HG02884 (cell line): ENCODE results near the gene RSRP1.
"Not testable (repeated sequence)": the region's sequence is repeated elsewhere in the genome, so short reads cannot be mapped to it uniquely, and the experiment has no call there.

ENCODE experiments used
- ATAC-seq: cut with Tn5 transposase; IDR thresholded peaks from one replicate; pipeline ENCODE4 v1.9.1; 2021; ENCODE audit warnings: mild to moderate bottlenecking, moderate library complexity; ENCODE audit not compliant: unreplicated experiment

The RSRP1 gene

DNA sequence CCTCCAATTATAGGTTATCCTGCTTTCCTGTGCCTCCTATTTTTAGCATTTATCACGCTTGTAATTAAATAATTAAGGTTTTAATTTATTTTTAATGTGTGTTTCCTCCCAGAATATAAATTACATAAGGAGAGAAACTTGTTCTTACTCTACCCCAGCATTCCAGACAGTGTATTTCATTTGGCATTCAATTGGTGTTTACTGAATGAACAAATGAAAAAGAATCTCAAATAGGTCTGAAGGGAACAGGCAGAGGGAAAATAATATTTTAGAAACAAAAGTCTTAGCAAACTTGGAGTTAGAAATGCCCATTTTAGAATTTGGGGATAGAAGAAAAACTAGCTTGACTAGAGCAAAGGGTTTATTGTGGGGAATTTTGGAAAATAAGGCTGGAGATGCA is 9.9 kb upstream of the RSRP1 start:
- ATAC-seq: no peak

DNA sequence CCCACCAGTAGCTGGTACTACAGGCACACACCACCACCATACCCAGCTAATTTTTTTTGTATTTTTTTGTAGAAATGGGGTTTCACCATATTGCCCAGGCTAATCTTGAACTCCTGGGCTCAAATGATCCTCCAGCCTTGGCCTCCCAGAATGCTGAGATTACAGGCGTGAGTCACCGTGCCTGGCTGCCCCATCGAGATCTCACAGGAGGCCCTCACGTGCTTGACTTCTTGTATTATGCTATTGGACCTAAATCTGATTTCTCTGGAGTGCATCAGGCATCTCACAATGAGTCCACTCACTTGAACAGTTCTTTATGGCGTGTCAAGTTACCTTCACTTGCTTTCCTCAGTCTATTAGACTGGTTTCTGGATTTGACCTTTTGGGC is 9.3 kb upstream of the RSRP1 start:
- no peak for ATAC-seq

GRCh38 chr1:25255706-25256577 is 8.7 kb upstream of the RSRP1 start:
- no peak for ATAC-seq

DNA sequence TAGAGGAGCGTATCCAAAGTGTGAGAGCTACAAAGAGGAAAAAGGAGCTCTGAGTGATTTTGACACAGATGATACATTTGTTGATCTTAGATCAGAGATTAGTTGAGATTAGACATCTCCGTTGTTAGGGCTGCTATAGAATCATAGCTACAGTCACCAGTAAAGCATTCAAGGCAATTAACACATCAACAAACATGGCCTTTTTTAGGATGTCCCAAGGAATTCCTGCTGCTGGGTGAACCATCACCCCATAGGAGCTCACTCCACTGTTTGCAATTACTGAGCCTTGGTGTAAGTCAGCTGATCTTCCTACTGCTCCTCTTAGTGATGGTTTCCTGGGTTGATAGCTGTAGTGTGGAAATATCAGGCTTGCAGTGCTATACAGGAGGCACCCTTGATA is 6.7 kb upstream of the RSRP1 start:
- ATAC-seq: no peak

- no peak for ATAC-seq
Observed at GRCh38 chr1:25247829-25248754, 838 bp upstream of the RSRP1 start.

DNA sequence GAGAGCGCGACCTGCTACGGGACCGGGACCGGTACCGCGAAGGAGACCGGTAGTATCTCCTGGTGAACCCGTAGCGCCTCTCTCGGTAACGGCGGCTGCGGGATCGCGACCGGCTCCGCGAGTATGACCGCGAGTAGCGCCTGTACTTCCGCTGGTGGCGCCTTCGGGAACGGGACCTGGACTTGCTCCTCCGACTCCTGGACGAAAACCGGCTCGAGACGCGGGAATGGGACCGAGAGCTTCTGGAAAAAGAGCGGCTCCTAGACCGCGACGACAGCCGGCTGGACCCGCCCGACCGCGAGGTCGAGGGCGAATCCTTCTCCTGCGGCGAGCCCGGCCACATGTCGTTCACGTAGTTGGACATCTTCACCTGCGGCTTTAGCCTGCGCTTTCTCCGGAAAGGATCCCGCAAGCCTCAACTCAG is 642 bp downstream of the RSRP1 start:
- no peak for ATAC-seq

DNA sequence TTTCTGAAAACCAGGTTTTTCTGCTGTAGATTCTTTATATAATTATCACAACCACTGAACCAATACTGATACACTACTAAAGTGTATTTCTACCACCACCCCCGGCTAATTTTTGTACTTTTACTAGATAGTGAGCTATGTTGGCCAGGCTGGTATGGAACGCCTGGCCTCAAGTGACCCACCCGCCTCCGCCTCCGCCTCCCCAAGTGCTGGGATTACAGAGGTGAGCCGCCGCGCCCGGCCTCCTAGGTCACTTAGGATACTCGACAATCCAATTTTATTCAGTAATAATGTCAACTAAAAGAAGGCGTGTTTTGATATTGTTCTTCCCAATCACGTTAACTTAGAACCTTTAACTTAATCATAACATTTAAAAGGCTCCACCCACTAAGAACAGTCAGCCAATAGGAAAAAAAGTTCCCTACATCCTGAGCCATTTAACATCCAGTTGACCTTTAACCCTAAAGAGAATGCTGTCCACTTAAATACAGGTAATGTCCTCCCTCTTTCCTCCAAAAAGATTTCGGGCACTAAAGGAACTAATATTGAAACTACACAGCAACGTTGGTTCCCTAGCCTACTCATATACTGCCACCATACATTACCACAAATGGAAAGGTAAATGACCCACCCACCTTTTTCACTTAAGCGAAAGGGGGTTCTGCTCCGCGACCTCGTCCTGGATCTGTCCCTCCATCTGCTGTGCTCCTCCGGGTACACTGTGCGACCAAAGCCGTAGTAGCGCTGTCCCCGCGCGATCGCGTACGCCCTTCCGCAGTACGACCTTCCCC is 1.2 kb downstream of the RSRP1 start:
- no peak for ATAC-seq

- ATAC-seq: no peak
Observed at GRCh38 chr1:25245393-25245792, 1.9 kb downstream of the RSRP1 start.

- ATAC-seq: no peak
Observed at GRCh38 chr1:25243907-25244306, 3.3 kb downstream of the RSRP1 start.

- peak; percentile 69 for ATAC-seq
Observed at GRCh38 chr1:25239681-25240541, 7.3 kb downstream of the RSRP1 start.

GRCh38 chr1:25238046-25238445 is 9.2 kb downstream of the RSRP1 start:
- ATAC-seq: no peak

- not testable (repeated sequence) for ATAC-seq
Observed at GRCh38 chr1:25236261-25236660, 11.0 kb downstream of the RSRP1 start.

DNA sequence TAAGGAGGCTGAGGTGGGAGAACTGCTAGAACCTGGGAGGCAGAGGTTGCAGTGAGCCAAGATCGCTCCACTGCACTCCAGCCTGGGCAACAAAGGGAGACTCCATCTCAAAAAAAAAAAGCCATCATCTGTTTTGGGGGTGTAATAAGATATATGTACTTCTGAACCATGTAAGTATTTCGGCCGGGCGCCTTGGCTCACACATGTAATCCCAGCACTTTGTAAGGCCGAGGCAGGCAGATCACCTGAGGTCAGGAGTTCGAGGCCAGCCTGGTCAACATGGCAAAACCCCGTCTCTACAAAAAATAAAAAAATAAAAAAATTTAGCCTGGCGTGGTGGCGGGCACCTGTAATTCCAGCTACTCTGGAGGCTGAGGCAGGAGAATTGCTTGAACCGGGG is 11.8 kb downstream of the RSRP1 start:
- not testable (repeated sequence) for ATAC-seq

DNA sequence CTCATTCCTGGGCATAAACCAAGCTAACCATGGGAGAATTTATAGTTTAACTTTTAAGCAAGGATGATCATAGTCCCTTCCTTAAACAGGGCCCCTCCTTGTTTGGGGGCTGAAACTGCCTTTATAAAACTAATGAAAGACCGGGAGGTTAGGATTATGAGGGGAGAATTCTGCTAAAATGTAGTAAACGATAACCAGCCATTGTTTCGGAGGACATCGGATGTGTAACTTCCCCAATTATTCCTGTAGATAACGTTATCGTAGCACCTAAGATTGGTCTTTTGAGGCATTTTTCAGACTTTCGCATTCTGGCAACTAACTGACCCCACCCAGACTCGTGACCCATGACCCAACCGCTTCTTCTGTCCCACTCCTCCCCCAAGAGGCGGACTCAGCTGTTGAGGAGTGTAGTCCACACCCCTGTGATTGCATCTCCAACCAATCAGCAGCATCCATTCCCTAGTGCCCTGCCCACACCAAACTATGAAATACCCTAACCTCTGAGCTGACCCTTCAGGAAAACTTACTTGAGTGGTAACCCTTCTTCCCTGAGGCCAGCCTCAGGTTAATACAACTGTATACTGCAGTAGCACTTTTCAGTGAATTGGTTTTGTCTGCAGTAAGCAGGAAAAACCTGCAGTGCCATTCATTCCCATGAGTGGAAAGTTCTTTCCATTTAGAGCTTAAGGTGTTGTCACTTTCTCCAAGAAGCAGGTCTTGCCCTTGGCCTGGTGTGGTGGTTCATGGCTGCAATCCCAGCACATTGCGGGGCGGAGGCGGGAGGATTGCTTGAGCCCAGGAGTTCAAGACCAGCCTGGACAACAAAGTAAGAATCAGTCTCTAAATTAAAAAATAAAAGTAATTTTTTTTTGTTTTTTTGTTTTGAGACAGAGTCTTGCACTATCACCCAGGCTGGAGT is 14.1 kb downstream of the RSRP1 start:
- ATAC-seq: no peak

DNA sequence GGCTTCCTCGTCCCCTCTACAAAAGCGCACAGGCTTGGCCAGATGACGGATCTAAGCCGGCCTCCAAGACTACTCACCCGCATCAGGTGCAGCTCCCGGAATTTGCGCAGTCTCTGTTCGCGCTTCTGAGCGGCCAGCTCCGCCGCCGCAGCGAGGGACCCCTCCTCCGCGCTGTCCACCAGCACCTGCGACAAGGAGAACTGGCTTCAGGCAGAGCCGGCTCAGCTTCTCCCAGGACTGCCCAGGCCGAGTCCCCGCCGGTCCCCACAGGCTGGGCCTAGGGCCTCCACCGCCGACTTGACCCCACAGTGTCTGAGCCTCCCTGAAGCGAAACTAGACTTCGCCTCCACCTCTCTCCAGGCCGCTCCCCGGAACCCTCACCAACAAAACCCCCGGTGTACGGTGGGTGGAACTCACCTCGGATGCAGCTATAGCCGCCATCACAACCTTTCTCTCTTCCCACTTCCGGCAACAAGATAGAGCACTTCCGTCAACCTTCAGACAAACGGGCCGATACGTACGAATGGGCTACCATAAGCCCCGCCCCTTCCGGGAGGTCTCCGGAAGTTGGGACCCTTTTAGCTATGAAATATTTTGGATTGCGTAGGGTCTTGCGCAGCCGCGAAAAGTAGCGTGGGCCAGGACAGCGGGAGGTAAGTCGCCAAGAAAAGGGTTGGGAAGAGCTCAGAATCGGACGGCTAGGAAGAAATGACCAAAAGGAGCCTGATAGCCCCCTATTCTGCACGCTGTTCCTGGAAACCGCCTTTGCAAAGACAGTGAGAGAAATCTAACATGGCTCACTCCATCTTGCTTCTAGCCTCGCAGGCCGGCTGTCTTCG is 15.0 kb downstream of the RSRP1 start, which contains the start of gene SYF2:
TSS of gene SYF2 (minus strand) at position 476 of the 839 bp plus-strand sequence. CDS start at position 441, 35 bp downstream.
- peak; percentile 77 for ATAC-seq

DNA sequence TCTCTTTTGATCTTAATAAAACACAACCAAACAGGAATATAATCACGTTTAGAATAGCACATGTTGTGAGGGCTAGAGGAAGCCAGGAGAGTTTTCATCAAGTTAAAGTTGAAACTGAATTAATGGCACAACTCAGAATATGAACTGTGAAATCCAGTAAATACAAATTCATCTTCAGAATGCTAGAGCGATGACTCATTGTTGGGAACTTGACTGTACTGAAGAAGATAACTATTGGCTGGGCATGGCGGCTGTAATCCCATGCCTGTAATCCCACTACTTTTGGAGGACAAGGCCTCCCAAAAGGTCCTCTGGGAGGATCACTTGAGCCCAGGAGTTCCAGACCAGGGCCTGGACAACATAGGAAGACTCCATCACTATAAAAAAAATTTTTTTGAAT is 23.8 kb downstream of the RSRP1 start:
- ATAC-seq: no peak

- no peak for ATAC-seq
Observed at GRCh38 chr1:25222606-25223005, 24.6 kb downstream of the RSRP1 start.

DNA sequence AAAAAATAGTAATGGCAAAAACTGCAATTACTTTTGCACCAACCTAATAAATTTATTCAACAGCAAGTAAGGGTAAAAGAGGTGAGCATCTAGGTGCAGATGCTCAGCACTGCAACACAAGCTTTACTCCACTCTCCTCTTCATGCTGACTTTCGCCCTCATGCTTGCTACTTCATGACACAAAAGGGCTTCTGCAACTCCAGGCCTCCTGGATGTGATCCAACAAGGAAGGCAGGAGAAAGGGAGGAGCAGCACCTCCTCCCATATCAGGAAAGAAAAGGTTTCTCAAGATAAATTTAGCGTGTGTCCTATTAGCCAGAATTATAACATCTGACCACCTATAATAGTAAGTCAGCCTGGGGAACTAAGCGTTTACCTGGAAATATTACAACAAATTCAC is 26.6 kb downstream of the RSRP1 start:
- ATAC-seq: no peak
